GM18858 (cell line): Measurements from ENCODE around the gene TRAK2.
"Not testable (repeated sequence)": the region's sequence is repeated elsewhere in the genome, so short reads cannot be mapped to it uniquely, and the experiment has no call there.

Source experiments
- ATAC-seq: cut with Tn5 transposase; IDR thresholded peaks from one replicate; pipeline ENCODE4 v1.9.1; 2021; ENCODE audit not compliant: unreplicated experiment

TRAK2 gene

DNA sequence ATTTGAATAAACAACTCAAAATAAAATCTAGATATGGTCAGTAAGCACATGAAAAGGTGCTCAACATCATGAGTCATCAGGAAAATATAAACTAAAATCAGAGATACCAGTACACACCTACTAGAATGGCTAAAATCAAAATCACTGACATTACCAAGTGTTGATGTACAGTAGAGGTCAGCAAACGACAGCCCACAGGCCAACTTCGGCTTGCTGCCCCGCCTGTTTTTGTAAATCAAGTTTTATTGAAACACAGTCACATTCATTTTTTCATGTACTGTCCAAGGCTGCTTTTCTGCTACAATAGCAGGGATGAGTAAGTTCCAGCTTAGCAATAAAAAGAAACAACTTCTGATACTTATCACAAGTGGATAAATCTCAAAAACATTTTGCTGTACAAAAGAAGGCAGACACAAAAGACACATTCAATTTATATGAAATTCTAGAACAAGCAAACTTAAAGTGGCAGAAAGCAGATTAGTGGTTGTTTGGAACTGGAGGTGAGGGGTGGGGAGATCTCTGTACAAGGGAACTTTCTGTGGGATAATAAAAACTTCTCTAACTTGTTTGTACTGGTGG is 32.1 kb downstream of the TRAK2 start:
- ATAC-seq: no peak

DNA sequence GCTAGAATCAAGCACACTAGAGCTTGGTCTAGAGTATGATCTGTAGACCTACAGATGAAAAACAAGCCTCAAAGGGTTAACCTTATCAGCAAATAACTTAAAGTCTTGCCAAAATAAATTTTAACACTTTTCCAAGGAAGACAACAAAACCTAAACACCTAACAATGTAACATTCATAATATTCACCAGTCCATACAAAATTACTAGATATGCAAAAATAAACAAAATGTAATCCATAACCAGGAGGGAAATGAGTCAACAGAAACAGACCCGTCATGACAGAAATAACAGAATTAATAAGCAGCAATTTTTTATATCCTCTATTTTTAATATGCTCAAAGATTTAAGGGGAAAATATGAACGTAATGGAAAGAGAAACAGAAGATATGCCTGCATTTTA is 36.1 kb downstream of the TRAK2 start:
- ATAC-seq: no peak

DNA sequence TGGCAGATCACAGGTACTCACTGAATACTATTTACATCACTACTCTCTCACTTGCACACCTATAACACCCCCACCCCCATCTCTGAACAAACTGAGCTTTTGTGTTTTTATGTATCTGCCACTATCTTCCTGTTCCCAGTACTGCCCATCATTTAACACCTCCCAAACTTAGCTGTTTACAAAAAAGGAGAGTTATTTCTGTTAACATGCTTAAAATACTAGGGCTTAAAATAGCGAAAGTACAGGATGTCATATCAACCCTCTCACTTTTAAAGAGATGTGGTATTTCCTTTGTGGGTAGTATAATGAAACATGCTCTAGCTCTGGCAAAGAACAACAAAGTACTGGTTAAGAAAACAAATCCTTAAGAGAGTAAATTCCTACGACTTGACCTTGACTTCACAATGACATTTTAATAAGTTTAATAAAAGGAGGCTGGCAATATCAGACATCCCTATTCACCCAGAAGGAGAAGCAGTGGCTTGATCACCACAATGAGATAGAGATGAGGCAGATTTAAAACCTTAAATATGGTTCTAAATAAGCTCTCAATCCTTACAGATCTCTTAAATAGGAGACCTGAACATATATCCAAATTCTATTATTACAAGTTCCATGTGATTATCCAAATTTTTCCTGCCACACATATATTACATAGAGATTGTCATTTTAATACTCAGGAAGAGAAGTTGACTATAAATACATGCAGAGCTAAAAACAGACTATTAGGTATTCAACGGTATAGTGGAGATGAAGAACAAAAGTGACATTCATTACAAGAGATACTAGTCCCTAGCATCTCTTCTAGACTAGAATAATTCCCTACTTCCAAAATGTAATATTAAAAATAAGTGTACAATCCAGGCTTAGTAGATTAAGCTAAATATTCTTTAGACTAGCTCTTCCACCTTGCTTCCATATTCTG is 36.9 kb downstream of the TRAK2 start:
- peak; percentile 83 for ATAC-seq

DNA sequence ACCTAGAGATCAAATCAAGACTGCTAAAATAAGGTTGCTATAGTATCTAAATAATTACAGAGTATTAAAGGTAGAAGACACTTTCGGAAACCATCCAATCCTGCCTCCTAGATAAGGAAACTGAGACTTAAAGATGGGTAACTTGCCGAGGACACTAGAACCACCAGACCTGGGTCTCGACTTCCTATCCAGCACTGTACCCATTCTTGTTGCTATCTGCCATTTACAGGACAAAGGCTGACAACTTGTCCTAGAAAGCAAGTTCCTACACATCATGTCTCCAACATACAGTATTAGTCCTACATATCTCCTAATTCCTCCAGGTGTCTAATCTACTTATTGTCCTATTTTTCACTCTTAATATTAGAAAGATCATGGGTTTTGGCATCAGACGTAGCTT is 37.7 kb downstream of the TRAK2 start:
- no peak for ATAC-seq

DNA sequence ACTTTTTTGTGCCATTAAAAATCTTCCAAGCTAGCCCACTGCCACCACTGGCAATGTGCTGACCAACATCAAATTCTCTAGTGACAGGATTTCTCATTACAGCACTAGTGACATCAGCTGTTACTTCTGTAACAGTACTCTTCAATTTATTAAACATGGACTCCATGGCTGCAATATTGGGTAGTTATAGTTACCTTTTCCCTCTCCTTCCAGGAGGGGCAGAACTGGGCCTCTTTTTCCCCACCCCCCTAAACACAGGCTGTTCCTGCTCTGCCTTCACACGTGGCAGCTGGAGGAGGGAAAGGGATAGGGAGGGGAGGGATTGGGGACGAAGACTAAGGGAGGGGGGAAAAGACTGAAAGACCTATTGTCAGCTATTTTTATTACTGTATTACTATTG is 38.1 kb downstream of the TRAK2 start:
- ATAC-seq: no peak

DNA sequence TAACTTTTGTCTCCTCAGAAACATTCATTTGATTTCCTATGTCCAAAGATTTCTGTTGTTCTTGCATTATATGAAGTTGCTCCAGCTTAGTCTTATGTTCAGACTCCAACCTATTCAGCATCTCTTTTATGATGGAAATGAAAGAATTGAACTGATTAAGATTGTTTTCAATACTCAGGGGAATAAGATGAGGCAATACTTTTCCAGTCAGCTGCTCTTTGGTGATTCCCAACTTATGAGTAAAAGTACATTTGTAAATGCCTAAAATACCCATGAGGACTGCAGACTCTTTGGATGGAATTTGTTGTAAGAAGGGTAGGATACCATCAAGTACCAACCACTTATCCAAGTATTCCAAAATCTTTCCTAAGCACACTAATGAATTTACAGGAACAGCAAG is 39.8 kb downstream of the TRAK2 start:
- ATAC-seq: no peak

DNA sequence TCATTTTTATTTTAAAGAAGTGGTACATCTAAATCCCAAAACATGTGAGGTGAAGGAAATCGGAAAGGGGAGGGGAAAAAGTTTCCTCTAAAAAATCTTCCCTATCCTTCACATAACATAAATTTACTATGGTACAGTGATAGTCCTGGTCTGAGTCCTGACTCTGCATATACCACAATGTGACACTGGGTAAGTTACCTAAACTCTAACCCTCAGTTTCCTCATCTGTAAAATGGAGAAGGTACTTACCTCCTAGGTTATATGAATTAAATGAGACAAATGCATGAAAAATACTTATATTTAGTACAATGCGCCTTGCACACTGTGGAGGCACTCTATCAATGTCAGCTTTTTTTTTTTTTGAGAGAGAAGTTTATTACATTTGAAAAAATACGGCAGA is 42.3 kb downstream of the TRAK2 start:
- no peak for ATAC-seq

DNA sequence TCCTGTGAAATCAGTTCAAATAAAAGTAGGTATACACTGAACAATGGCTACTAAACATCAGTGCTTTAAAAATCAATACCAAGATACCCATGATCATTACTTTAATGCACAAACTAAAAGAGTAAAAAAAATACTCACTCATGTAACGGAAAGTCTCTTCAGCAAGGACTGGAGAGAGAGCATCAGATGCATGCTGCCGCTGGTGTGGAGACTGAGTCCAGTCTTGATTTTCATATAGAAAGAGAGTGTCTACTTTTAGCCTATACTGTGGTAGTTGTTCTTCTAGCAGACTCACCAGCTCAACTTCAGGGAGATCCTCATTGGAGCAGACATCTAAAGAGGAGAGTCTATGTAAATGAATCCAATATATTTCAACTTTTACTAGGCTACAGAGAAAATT is 44.0 kb downstream of the TRAK2 start:
- ATAC-seq: no peak

DNA sequence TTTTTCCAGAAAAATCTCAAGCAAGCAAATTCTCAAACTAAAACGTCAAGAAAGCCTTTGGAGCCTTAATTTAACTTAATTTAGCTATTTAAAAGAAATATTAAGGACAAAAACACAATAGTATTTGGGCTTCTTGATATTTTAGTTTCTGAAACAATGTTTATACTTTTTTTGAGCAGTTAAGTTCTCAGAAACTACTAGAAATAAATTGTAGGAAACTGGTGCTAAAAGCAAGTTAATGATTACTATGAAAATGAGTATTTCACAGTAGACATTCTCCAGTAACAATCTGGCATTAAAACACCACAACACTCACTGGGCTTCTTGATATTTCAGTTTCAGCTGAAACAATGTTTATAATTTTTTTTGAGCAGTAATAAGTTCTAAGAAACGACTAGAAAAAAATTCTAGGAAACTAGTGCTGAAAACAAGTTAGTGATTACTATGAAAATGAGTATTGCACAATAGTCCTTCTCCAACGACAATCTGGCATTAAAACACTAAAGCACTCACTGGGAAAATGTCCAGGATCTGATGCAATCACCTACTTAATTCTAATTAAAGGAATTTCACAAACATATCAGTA is 45.1 kb downstream of the TRAK2 start:
- no peak for ATAC-seq

DNA sequence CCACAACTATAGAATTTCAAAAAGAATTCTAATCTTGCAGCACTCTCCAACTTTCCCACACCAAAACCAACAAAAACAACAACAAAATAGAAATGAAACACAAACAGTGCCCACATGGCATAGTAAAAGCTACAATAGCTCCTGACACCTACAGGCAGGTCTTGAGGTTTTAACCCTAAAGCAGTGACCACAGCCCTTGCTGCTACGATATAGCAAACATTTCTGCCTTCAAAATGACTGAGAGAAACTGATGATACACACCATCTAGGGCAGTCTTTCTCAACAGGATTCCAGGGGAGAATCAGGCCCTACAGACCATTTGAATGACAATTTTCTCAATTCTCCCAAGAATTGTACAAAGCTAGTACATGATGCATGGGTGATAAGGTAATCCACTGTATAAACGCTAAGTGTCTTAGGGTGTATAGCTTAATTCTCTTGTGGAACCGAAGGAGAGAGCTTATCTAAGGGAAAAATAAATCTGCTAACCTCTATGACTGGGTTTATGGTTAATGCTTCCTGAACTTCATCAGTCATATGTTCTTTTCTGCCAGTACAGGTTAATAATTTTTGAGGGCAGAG is 46.5 kb downstream of the TRAK2 start:
- ATAC-seq: no peak

DNA sequence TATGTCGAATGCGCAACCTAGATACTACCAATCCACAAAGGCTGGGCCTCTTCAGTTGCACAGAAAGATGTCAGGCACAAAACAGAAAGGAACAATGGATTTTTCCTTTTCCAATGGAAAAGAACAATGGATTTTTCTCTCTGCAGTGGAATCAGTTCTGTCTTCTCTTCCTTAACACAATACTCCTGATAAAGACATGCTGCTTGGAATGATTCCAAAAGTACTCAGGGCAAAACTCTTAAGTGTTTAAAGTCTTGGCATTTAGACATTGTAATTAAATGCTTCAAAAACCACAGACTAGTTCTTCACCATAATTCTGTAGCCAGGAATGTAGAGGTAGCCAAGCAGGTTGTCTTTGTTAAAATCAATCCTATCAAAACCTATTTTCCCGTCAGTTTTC is 47.4 kb downstream of the TRAK2 start:
- no peak for ATAC-seq

DNA sequence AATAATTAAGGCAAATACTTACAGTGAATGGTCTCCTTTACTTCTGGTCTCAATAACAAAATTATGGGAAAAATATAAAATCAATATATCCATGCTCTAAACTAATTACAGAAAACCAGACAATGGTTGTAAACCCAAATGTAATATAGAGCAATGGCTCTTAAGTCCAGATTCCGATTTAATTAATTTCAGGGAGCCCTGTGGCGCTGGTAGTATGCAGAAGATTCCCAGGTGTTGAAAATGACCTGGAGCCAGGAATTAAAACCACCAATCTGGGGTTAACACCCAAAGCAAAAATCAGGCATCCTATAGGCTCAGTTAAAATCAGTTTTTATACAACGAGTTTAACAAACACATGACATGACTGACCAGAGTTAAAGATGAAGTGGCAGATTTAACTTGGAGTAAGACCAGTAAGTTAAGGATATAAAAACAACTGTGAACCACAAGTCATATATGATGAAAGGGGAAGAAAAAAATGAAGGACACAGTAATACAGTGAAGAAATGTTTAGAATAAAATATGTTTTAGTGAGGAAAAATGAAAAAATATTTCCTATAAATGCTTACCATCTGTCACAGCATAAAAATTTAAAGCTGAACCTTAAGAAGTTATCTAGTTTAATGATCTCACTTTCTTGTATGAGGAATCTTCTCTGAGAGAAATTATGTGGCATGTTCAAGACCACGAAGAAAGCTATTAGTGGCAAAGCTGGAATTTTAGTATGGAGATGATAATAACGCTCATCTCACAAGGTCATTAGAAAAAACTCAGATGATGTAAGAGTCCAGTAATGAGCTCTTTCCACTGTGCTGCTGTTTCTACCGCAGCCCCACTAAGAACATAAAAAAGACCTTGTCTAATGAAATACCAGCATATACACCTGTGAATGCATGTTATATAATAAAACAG is 48.4 kb downstream of the TRAK2 start:
- ATAC-seq: no peak

DNA sequence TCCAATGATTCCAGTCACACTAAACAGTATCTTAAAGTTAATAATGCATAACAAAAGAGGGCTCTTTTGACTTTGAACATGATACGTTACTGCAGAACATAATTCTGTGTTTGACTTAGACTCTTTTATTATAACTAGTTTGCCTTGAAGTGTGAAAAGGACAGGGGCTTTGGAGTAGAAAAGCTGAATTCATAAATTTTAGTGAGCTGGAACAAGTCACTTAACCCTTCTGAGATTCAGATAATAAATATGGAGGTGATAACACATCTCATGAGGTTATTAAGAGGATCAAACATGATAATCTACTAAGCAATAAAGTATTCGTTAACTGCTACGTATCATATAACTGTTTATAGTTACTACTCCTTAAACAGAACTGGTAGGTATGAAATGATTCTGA is 49.4 kb downstream of the TRAK2 start:
- ATAC-seq: no peak

DNA sequence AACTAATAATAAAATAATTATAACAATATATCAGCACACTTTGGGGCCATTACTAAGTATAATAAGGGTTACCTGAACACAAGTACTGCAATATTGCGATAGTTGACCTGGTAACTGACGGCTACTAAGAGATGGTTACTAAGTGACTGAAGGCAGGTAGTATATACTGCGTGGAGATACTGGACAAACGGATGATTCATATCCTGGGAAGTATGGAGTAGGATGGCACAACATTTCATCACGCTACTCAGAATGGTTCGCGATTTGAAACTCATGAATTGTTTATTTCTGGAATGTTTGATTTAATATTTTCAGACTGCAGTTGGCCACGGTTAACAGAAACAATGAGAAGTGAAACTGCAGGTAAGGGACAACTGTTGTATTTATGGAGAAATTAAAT is 54.7 kb downstream of the TRAK2 start:
- no peak for ATAC-seq

DNA sequence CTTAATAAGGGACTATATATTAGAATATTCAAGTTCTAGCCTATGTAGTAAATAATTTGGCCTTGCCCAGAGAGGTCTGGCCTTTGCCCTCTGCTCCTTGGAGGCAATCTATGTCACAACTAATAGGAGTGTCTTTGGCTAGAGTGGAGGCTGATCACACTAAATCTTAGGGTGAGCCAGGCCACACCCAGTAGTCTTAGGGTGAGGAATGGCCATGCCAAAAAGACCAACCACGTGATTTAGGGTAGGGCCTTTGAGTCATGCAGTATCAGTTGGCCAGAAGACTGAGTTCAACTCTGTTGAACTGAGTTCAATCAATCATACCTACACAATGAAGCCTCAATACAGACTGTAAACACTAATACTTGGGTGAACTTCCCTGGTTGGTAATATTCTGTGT is 68.1 kb downstream of the TRAK2 start:
- ATAC-seq: no peak

DNA sequence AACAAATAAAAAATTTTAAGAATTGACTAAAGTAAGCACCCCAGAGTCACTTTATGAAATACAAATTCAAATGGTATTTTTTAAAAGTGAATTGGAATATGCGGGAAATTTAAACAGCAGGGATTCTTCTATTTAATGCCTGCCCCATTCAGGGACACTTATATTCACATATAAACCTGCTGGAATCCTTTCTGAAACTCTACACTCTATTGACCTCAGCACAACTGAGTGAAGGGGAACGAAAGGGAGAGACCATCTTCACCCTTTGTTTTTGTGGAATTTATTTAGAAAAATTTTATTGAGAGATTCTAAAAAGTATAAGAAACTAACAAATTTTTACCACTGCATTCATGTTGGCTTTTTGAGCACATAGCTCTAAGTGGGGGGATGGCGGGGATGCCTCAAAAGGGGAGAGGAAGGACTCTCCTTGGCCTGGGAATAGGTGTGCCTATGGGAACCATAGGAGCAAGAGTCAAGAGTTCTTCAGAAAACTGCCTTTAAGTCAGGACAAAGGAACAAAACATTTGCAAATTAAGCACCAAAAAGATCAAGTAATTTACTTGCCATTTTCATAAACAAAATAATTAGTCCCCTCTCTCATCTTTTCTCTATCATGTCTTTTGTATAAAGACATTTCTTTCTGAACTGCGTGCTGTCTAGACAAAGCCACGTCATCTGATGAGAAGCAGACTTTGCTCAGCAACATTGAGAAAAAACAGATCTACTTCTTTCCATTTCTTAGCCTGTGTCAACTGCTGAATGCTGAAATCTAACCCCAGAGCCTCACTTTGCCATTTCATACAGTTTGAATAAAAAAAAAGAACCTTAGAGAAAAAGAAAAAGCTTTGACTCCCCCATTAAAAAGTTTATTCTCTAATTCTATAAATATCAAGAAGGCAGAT is 72.5 kb downstream of the TRAK2 start:
- ATAC-seq: no peak

DNA sequence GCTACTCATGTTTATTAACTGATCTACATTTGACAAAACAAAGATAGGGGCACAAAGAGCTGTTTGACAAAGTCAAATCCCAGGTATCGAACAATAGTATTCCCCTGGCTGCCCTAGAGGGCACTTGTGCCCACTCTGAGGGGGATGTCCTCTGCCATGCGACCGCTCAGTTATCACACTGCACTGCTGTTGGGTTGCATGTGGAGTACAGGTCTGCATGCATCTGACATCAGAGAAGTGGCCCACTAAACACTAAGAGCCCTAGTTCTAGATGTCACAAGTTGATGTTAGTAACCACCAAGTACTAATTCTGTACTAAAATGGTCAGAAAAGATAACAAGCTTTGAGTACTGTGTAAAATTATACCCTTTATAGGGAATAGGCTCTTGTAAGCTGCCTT is 74.0 kb downstream of the TRAK2 start:
- ATAC-seq: no peak

DNA sequence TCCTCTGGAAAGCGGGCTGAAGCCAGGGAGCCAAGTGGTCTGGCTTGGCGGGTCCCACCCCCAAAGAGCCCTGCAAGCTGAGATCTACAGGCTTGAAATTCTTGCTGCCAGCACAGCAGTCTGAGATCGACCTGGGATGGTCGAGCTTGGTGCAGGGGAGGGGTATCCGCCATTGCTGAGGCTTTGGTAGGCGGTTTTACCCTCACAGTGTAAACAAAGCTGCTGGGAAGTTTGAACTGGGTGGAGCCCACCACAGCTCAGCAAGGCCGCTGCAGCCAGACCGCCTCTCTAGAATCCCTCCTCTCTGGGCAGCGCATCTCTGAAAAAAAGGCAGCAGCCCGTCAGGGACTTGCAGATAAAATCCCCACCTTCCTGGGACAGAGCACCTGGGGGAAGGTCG is 81.5 kb downstream of the TRAK2 start:
- no peak for ATAC-seq

DNA sequence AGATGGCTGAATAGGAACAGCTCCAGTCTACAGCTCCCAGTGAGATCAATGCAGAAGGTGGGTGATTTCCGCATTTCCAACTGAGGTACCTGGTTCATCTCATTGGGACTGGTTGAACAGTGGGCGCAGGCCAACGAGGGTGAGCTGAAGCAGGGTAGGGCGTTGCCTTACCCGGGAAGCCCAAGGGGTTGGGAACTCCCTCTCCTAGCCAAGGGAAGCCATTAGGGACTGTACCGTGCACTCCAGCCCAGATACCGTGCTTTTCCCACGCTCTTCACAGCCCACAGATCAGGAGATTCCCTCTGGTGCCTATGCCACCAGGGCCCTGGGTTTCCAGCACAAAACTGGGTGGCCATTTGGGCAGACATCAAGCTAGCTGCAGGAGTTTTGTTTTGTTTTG is 81.9 kb downstream of the TRAK2 start:
- ATAC-seq: not testable (repeated sequence)

DNA sequence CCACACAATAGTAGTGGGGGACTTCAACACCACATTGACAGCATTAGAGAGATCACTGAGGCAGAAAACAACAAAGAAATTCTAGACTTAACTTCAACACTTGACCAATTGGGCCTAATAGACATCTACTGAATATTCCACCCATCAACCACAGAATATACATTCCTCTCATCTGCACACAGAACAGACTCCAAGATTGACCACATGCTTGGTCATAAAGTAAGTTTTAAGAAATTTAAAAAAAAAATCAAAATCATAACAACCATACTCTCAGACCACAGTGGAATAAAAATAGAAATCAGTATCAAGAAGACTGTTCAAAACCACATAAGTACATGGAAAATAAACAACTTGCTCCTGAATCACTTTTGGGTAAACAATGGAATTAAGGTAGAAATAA is 85.1 kb downstream of the TRAK2 start:
- no peak for ATAC-seq
